Kidney (tissue), 14 donors: ENCODE results near the gene MACROD2. TPM values are rescaled to one million over a fixed set of nuclear protein-coding genes. Genes with fewer than 3 reads are reported as not detected.

ENCODE experiments used
- DNase-seq, 5 donors: peaks; one replicate each; pipeline ENCODE4 v3.0.0-alpha.2; 2013 to 2020
- FAIRE-seq: peaks from 2 replicates; lab custom pipeline; 2012; peaks lifted over from hg19 to GRCh38; lab: Jason Lieb, UNC
- H3K27ac ChIP-seq, 2 donors: one replicate each; pipeline ENCODE4 v1.7.0; 2013; ENCODE audit warnings: low read depth in 2 of 2, low read length in 2 of 2, inconsistent platforms in 1 of 2
- H3K27me3 ChIP-seq: one replicate; pipeline ENCODE4 v1.7.1; 2013; ENCODE audit warnings: low read length, inconsistent platforms; ENCODE audit not compliant: control insufficient read depth, insufficient read depth
- H3K36me3 ChIP-seq, 3 donors: one replicate each; pipeline versions ENCODE4 v1.7.0 to v1.7.1; 2013; ENCODE audit warnings: low read length in 3 of 3, control low read depth in 1 of 3, inconsistent platforms in 1 of 3; ENCODE audit not compliant: insufficient read depth in 3 of 3, control insufficient read depth in 2 of 3
- H3K4me1 ChIP-seq, 3 donors: one replicate each; pipeline versions ENCODE4 v1.7.0 to v1.7.1; 2013; ENCODE audit warnings: low read length in 3 of 3, inconsistent platforms in 1 of 3, low read depth in 1 of 3; ENCODE audit not compliant: control insufficient read depth in 2 of 3, insufficient read depth in 2 of 3
- H3K4me3 ChIP-seq, 3 donors: one replicate each; pipeline versions ENCODE4 v1.7.0 to v1.8.1; 2013; ENCODE audit warnings: low read length in 3 of 3, control low read depth in 1 of 3, inconsistent platforms in 1 of 3
- H3K9ac ChIP-seq, 3 donors: one replicate each; pipeline versions ENCODE4 v1.7.0 to v1.7.1; 2013; ENCODE audit warnings: low read length in 3 of 3, control low read depth in 1 of 3, inconsistent platforms in 1 of 3
- H3K9me3 ChIP-seq, 3 donors: one replicate each; pipeline versions ENCODE4 v1.7.0 to v1.7.1; 2013; ENCODE audit warnings: low read length in 3 of 3, control low read depth in 1 of 3, inconsistent platforms in 1 of 3; ENCODE audit not compliant: control insufficient read depth in 2 of 3, insufficient read depth in 1 of 3
- CTCF ChIP-seq: IDR thresholded peaks from 3 replicates; pipeline ENCODE4 v1.5.1; 2012; ENCODE audit warnings: mild to moderate bottlenecking, moderate library complexity, borderline replicate concordance; ENCODE audit not compliant: insufficient read depth; ENCODE audit errors: extremely low read depth
- intact Hi-C: fragments of 100-400 bp; cut with DNase I; formaldehyde crosslinking; loops from one replicate; pipeline ENCODE4 v1.11.1; 2022
- polyA plus RNA-seq: library from polyadenylated mRNA; stranded (reverse); fragments of 350-450 nt; fragmentation: Illumina TruSeq; extraction: RNeasy Lipid Tissue Mini Kit (QIAGEN cat#74804); gene quantifications from one replicate; pipeline ENCODE4 v1.2.3, GENCODE V29; 2014; ENCODE audit warnings: low read depth, low replicate concordance; ENCODE audit not compliant: insufficient read depth
- total RNA-seq: library from RNA; stranded (reverse); fragmentation: NEBNext Ultra II Directional; extraction: Animal tissue kit (Norgen Biotek cat#: 25700); gene quantifications from one replicate; pipeline ENCODE4 v1.2.1, GENCODE V29; 2021
- donor health status: control.
- donor health status: control.
- donor health status: control.
- donor health status: control.
- donor health status: control.
- donor health status: DM: yes; HTN: yes; CAD: no.
- donor health status: Normal renal cell carcinoma (clear cell type).

MACROD2 gene
- total and polyA plus RNA-seq, 2 donors from 2014 or later = 3.0 to 10.0 TPM

DNA sequence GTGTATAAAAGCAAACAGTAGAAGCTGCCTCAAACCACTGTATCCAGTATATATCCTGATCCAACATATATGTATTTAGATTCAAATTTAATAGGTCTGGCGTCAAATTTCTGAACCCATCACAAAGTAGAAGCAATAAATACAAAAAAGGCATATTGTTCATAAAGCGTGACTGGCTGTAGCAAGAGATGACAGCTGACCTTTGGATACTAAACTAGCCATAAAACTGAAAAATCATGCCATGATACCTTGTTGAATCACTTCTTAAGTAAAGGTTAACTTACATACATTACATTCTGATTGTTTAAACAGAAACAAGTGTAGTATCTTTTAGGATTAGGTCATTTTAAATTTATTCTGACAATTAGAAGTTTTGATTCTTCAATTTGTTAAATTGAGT is 714.1 kb downstream of the MACROD2 start:
- Histone ChIP-seq H3K4me1 (peaks cover 0 to 8% (median 0%) of the 10 kb centered on the region in 3 donors), H3K9ac (no peak overlapping the region), H3K27ac (no peak overlapping the region), H3K4me3 (no peak overlapping the region), H3K9me3 (no peaks in the 10 kb centered on the region), H3K36me3 (no peaks in the 10 kb centered on the region), H3K27me3 (no peaks in the 10 kb centered on the region)
- TF ChIP-seq CTCF = no peak
- FAIRE-seq (no peak), DNase-seq (no peak)
- intact Hi-C loops = no loop called here

DNA sequence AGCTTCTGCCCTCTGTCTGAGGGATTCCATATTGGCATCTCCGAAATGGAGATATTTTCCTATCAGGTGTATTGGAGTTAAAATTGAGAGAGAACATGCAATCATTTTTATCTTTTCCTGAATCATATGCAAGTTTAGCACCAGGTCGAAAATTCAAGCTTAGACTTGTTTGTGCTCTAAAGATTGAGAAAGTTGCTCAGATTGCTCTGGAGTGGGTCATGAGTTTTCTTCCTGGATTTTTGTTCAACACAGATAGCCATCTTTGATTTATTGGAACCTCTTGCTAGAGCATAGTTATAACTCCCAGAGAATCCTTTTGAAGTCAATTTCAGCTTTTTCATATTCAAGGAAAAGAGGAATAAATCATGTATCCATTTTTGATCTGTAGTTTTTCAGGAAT is 715.6 kb downstream of the MACROD2 start:
- no peaks in the 10 kb centered on the region for H3K27me3 ChIP-seq
- no peak overlapping the region for H3K9ac ChIP-seq
- no peak for TF ChIP-seq CTCF
- H3K27ac ChIP-seq = no peak overlapping the region
- FAIRE-seq (no peak), DNase-seq (no peak)
- H3K4me1 ChIP-seq = peaks cover 0 to 8% (median 0%) of the 10 kb centered on the region in 3 donors
- no peak overlapping the region for H3K4me3 ChIP-seq
- H3K9me3 ChIP-seq = no peaks in the 10 kb centered on the region
- H3K36me3 ChIP-seq = no peaks in the 10 kb centered on the region
- intact Hi-C loops = no loop called here

DNA sequence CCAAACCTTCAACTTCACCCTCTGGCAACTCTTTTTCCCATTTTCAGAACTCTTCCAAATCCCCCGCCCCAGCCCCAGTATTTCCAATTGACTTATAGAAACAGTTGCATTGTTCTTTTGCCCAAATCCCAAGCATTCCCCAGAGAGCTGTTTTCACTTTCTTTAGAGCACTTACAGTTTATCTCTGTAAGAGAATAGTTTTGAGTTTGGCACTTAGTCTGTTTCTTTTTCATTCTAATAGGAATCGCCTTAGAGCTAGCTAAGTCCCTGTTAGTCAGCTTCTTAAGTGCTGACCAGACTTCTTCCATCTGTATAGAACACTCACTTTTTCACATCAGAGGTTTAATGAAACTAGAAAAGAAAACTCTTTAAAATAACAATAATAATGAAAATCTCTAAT is 716.3 kb downstream of the MACROD2 start:
- no peak for TF ChIP-seq CTCF
- Histone ChIP-seq H3K4me1 (peaks cover 0 to 13% (median 0%) of the 10 kb centered on the region in 3 donors), H3K9ac (no peak overlapping the region), H3K27ac (no peak overlapping the region), H3K27me3 (no peaks in the 10 kb centered on the region), H3K4me3 (no peak overlapping the region), H3K36me3 (no peaks in the 10 kb centered on the region), H3K9me3 (no peaks in the 10 kb centered on the region)
- intact Hi-C loops = no loop called here
- FAIRE-seq (no peak), DNase-seq (no peak)

GRCh38 chr20:14712302-14712739 is 717.0 kb downstream of the MACROD2 start:
- peaks cover 0 to 16% (median 0%) of the 10 kb centered on the region in 3 donors for H3K4me1 ChIP-seq
- DNase-seq = peak in 1 of 5 donors; percentile 26
- no peaks in the 10 kb centered on the region for H3K27me3 ChIP-seq
- intact Hi-C loops = no loop called here
- H3K27ac ChIP-seq = peak overlapping the region in 1 of 2 donors; percentile 57
- H3K4me3 ChIP-seq = peak overlapping the region in 2 of 3 donors; percentile 12 to 28
- FAIRE-seq = no peak
- H3K9me3 ChIP-seq = no peaks in the 10 kb centered on the region
- TF ChIP-seq CTCF = no peak
- no peaks in the 10 kb centered on the region for H3K36me3 ChIP-seq
- no peak overlapping the region for H3K9ac ChIP-seq
